Measurements from ENCODE around the gene RAB11FIP3.
A peak's percentile ranks its signal among the peaks of the same experiment; 100 is the strongest.

The RAB11FIP3 gene

GRCh38 chr16:569445-570254 lies 144.2 kb downstream of the RAB11FIP3 start, which contains the start of gene PIGQ:
TSS of gene PIGQ (plus strand) at chr16:569968. CDS start at chr16:574075, 4,107 bp downstream.
- DNase-seq = peak; percentile 55
